ENCODE measurements around the gene FRMPD2. TPM values are rescaled to one million over a fixed set of nuclear protein-coding genes. Genes with fewer than 3 reads are reported as not detected.

FRMPD2 gene
- total RNA-seq, 1 donor from 2014 or later: not detected

GRCh38 chr10:48215486-48216203 lies 58.9 kb downstream of the FRMPD2 start:
- DNase-seq (ENCODE audit: low spot score): no peak
- intact Hi-C loops (cut with DNase I): loop anchor here (5.0 kb wide), 1 partner anchor 72 kb away; no protein-coding TSS in a partner anchor

GRCh38 chr10:48214716-48215485 lies 59.6 kb downstream of the FRMPD2 start:
- DNase-seq (ENCODE audit: low spot score): no peak
- intact Hi-C loops (cut with DNase I): loop anchor here (5.0 kb wide), 1 partner anchor 72 kb away; no protein-coding TSS in a partner anchor

- intact Hi-C loops (cut with DNase I): no loop called here
- no peak for DNase-seq (ENCODE audit: low spot score)
These were observed 61.4 kb downstream of the FRMPD2 start for GRCh38 chr10:48213047-48213446.

GRCh38 chr10:48211777-48212176 lies 62.7 kb downstream of the FRMPD2 start:
- no peak for DNase-seq (ENCODE audit: low spot score)
- intact Hi-C loops (cut with DNase I): no loop called here

- intact Hi-C loops (cut with DNase I): no loop called here
- DNase-seq (ENCODE audit: low spot score): no peak
These were observed 63.5 kb downstream of the FRMPD2 start for GRCh38 chr10:48210966-48211365.

- intact Hi-C loops (cut with DNase I): no loop called here
- DNase-seq (ENCODE audit: low spot score): no peak
These were observed 64.1 kb downstream of the FRMPD2 start for GRCh38 chr10:48210391-48210790.

- DNase-seq (ENCODE audit: low spot score): no peak
- intact Hi-C loops (cut with DNase I): no loop called here
These were observed 65.3 kb downstream of the FRMPD2 start for GRCh38 chr10:48209241-48209640.

GRCh38 chr10:48207853-48208252 lies 66.6 kb downstream of the FRMPD2 start:
- intact Hi-C loops (cut with DNase I): no loop called here
- DNase-seq (ENCODE audit: low spot score): no peak

GRCh38 chr10:48206482-48207250 lies 67.8 kb downstream of the FRMPD2 start:
- intact Hi-C loops (cut with DNase I): no loop called here
- DNase-seq (ENCODE audit: low spot score): no peak

GRCh38 chr10:48205918-48206317 lies 68.6 kb downstream of the FRMPD2 start:
- no peak for DNase-seq (ENCODE audit: low spot score)

GRCh38 chr10:48199580-48200377 lies 74.7 kb downstream of the FRMPD2 start:
- no peak for DNase-seq (ENCODE audit: low spot score)
- intact Hi-C loops (cut with DNase I): no loop called here

More at GRCh38 chr10:48205918-48206317, 68.6 kb downstream of the FRMPD2 start:
- intact Hi-C loops (cut with DNase I): no loop called here

- no peak for DNase-seq (ENCODE audit: low spot score)
- intact Hi-C loops (cut with DNase I): no loop called here
These were observed 77.1 kb downstream of the FRMPD2 start for GRCh38 chr10:48197236-48197899.

- DNase-seq (ENCODE audit: low spot score): no peak
- intact Hi-C loops (cut with DNase I): no loop called here
These were observed 78.7 kb downstream of the FRMPD2 start for GRCh38 chr10:48195803-48196202.

- intact Hi-C loops (cut with DNase I): no loop called here
- DNase-seq (ENCODE audit: low spot score): no peak
These were observed 79.7 kb downstream of the FRMPD2 start for GRCh38 chr10:48194830-48195229.

- intact Hi-C loops (cut with DNase I): no loop called here
- DNase-seq (ENCODE audit: low spot score): no peak
These were observed 80.9 kb downstream of the FRMPD2 start for GRCh38 chr10:48193556-48193955.

GRCh38 chr10:48192881-48193450 lies 81.5 kb downstream of the FRMPD2 start:
- intact Hi-C loops (cut with DNase I): no loop called here
- DNase-seq (ENCODE audit: low spot score): no peak

GRCh38 chr10:48187713-48188485 lies 86.6 kb downstream of the FRMPD2 start:
- no peak for DNase-seq (ENCODE audit: low spot score)
- intact Hi-C loops (cut with DNase I): no loop called here

GRCh38 chr10:48187126-48187525 lies 87.4 kb downstream of the FRMPD2 start:
- intact Hi-C loops (cut with DNase I): no loop called here
- no peak for DNase-seq (ENCODE audit: low spot score)

Measured in cardiac septum (tissue), 1 donor.